SK-N-SH (cell line): ENCODE data around the gene RGS7.

Experiments
- TAF1 ChIP-seq: IDR thresholded peaks from 2 replicates; pipeline ENCODE4 v1.6.1; 2012; ENCODE audit warnings: low read depth, mild to moderate bottlenecking, low read length, moderate library complexity, borderline replicate concordance
- TF ChIP-seq, protein P1 (sequence below): IDR thresholded peaks from 2 replicates; pipeline ENCODE4 v1.6.1; 2012; ENCODE audit warnings: mild to moderate bottlenecking, low read depth, low read length, moderate library complexity

- TF ChIP-seq, protein P1, sequence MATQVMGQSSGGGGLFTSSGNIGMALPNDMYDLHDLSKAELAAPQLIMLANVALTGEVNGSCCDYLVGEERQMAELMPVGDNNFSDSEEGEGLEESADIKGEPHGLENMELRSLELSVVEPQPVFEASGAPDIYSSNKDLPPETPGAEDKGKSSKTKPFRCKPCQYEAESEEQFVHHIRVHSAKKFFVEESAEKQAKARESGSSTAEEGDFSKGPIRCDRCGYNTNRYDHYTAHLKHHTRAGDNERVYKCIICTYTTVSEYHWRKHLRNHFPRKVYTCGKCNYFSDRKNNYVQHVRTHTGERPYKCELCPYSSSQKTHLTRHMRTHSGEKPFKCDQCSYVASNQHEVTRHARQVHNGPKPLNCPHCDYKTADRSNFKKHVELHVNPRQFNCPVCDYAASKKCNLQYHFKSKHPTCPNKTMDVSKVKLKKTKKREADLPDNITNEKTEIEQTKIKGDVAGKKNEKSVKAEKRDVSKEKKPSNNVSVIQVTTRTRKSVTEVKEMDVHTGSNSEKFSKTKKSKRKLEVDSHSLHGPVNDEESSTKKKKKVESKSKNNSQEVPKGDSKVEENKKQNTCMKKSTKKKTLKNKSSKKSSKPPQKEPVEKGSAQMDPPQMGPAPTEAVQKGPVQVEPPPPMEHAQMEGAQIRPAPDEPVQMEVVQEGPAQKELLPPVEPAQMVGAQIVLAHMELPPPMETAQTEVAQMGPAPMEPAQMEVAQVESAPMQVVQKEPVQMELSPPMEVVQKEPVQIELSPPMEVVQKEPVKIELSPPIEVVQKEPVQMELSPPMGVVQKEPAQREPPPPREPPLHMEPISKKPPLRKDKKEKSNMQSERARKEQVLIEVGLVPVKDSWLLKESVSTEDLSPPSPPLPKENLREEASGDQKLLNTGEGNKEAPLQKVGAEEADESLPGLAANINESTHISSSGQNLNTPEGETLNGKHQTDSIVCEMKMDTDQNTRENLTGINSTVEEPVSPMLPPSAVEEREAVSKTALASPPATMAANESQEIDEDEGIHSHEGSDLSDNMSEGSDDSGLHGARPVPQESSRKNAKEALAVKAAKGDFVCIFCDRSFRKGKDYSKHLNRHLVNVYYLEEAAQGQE = no peak
- TF ChIP-seq TAF1 = no peak
Observed at GRCh38 chr1:241225741-241226140, 131.3 kb downstream of the RGS7 start.
